Tibial nerve (tissue), 3 donors: ENCODE measurements around the gene TINAG.

Experiments used
- POLR2A ChIP-seq, 2 donors: fragments of 450-650 bp; IDR thresholded peaks; one replicate each; pipeline ENCODE4 v1.6.1; 2017; ENCODE audit warnings: antibody characterized with exemption in 2 of 2, mild to moderate bottlenecking in 2 of 2, moderate library complexity in 2 of 2
- TF ChIP-seq, protein P1 (sequence below), 5 experiments: fragments of 200-600 bp in 3 of 5; fragments of 450-650 bp in 2 of 5; sonication (generic) in 3 of 5; IDR thresholded peaks; one replicate each; pipeline ENCODE4 v1.5.1; 2016 to 2019; ENCODE audit warnings: antibody characterized with exemption in 5 of 5, mild to moderate bottlenecking in 3 of 5, moderate library complexity in 2 of 5

DNA sequence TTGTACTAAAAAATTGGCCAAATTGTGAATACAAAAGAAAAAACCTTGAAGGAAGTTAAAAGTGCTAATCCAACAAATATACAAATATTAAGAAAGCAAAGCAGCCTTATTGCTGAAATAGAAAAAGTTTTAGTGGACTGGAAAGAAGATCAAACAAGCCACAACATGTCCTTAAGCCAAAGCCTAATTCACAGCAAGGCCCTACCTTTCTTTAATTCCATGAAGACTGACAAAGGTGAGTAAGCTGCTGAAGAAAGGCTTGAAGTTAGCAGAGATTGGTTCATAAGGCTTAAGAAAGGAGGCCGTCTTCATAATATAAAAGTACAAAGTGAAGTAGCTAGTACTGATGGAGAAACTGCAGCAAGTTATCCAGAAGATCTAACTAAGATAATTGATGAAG is 53.5 kb downstream of the TINAG start:
- TF ChIP-seq, protein P1, sequence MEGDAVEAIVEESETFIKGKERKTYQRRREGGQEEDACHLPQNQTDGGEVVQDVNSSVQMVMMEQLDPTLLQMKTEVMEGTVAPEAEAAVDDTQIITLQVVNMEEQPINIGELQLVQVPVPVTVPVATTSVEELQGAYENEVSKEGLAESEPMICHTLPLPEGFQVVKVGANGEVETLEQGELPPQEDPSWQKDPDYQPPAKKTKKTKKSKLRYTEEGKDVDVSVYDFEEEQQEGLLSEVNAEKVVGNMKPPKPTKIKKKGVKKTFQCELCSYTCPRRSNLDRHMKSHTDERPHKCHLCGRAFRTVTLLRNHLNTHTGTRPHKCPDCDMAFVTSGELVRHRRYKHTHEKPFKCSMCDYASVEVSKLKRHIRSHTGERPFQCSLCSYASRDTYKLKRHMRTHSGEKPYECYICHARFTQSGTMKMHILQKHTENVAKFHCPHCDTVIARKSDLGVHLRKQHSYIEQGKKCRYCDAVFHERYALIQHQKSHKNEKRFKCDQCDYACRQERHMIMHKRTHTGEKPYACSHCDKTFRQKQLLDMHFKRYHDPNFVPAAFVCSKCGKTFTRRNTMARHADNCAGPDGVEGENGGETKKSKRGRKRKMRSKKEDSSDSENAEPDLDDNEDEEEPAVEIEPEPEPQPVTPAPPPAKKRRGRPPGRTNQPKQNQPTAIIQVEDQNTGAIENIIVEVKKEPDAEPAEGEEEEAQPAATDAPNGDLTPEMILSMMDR (IDR thresholded peaks at IDR 0.05), result no peak
- no peak for TF ChIP-seq POLR2A (IDR thresholded peaks at IDR 0.05)
